HCT116 (cell line): Measurements from ENCODE around the gene ZNF594. TPM values are rescaled to one million over a fixed set of nuclear protein-coding genes. Genes with fewer than 3 reads are reported as not detected.

Experiments
- ATAC-seq: fragments of 200-7000 bp; cut with Tn5 transposase; 2 replicates; pipeline ENCODE4 v1.9.1; 2020; ENCODE audit warnings: mild to moderate bottlenecking, moderate library complexity
- BruUV-seq: library from RNA; stranded (reverse); fragments of 400-500 nt; replicated peaks from 2 replicates; lab custom pipeline; 2021; lab: Mats Ljungman, UMichigan
- CTCF ChIA-PET: fragments of 300-600 bp; sonication (Branson Sonifier 250); formaldehyde crosslinking; loops from one replicate; lab custom pipeline; 2021; ENCODE audit warnings: antibody characterized with exemption; lab: Charles Lee
- POLR2A ChIA-PET: fragments of 300-600, 350-600 bp; sonication (Branson Sonifier 250); formaldehyde crosslinking; loops from one replicate; lab custom pipeline; 2021; ENCODE audit warnings: antibody characterized with exemption; lab: Charles Lee
- RAD21 ChIA-PET, 2 experiments: fragments of 300-600 bp; sonication (Branson Sonifier 250); formaldehyde crosslinking; loops; one replicate each; lab custom pipeline; 2023; ENCODE audit warnings: low total read pairs in 2 of 2; ENCODE audit not compliant: uncharacterized antibody in 2 of 2, unreplicated experiment in 2 of 2, low non-redundant PET in 1 of 2; lab: Charles Lee
- DNase-seq: peaks from one replicate; pipeline ENCODE4 v3.0.0-alpha.2; 2010; ENCODE audit warnings: low read depth, low spot score
- H2AFZ ChIP-seq: fragments of 200-600 bp; shearing (Covaris generic), sonication (generic); 2 replicates; pipeline ENCODE4 v1.6.1; 2017; ENCODE audit warnings: low read depth, mixed run types, mixed read lengths, antibody characterized with exemption, low read length; ENCODE audit not compliant: poor library complexity, severe bottlenecking
- H3K27ac ChIP-seq: 2 replicates; pipeline ENCODE4 v1.5.1; 2012; ENCODE audit warnings: low read depth, low read length
- H3K27me3 ChIP-seq: fragments of 200-600 bp; sonication (generic); 2 replicates; pipeline ENCODE4 v1.6.1; 2016; ENCODE audit warnings: mixed run types, low read length, mixed read lengths; ENCODE audit not compliant: insufficient read depth
- H3K36me3 ChIP-seq, 2 experiments: fragments of 200-500 bp in 1 of 2; fragments of 200-600 bp in 1 of 2; sonication (Bioruptor generic) in 1 of 2; sonication (generic) in 1 of 2; 2 replicates each; pipeline versions ENCODE4 v1.5.1 to v1.6.1; 2014 to 2016; ENCODE audit warnings: low read length in 2 of 2, inconsistent platforms in 1 of 2, mixed read lengths in 1 of 2, mixed run types in 1 of 2; ENCODE audit not compliant: insufficient read depth in 2 of 2, control insufficient read depth in 1 of 2
- H3K4me1 ChIP-seq, 2 experiments: fragments of 200-600 bp in 1 of 2; sonication (generic) in 1 of 2; 2 replicates each; pipeline versions ENCODE4 v1.5.1 to v1.6.1; 2012 to 2017; ENCODE audit warnings: low read length in 2 of 2, inconsistent platforms in 1 of 2, mild to moderate bottlenecking in 1 of 2, mixed read lengths in 1 of 2, mixed run types in 1 of 2, moderate library complexity in 1 of 2; ENCODE audit not compliant: insufficient read depth in 2 of 2, control insufficient read depth in 1 of 2
- H3K4me2 ChIP-seq: fragments of 200-600 bp; sonication (generic); 2 replicates; pipeline ENCODE4 v1.6.1; 2017; ENCODE audit warnings: mixed run types, low read length, mixed read lengths
- H3K4me3 ChIP-seq, 2 experiments: fragments of 200-600 bp in 1 of 2; sonication (generic) in 1 of 2; replicated peaks in 1 of 2; 2 replicates each; pipeline ENCODE4 v1.5.1; 2011 to 2016; ENCODE audit warnings: low read length in 2 of 2, control low read depth in 1 of 2, low read depth in 1 of 2, mild to moderate bottlenecking in 1 of 2, mixed read lengths in 1 of 2, mixed run types in 1 of 2
- H3K79me2 ChIP-seq: fragments of 200-600 bp; sonication (generic); 2 replicates; pipeline ENCODE4 v1.6.1; 2017; ENCODE audit warnings: mild to moderate bottlenecking, mixed run types, low read length, moderate library complexity, mixed read lengths; ENCODE audit not compliant: insufficient read depth
- H3K9ac ChIP-seq: fragments of 200-600 bp; sonication (generic); 2 replicates; pipeline ENCODE4 v1.6.1; 2016; ENCODE audit warnings: low read length, mixed read lengths
- H3K9me2 ChIP-seq: fragments of 200-600 bp; sonication (generic), shearing (Covaris generic); 2 replicates; pipeline ENCODE4 v1.6.1; 2017; ENCODE audit warnings: mixed run types, mild to moderate bottlenecking, moderate library complexity; ENCODE audit not compliant: insufficient read depth
- H3K9me3 ChIP-seq, 2 experiments: fragments of 200-500 bp in 1 of 2; fragments of 200-600 bp in 1 of 2; sonication (Bioruptor generic) in 1 of 2; sonication (generic) in 1 of 2; 2 replicates each; pipeline ENCODE4 v1.6.1; 2014 to 2017; ENCODE audit warnings: low read length in 2 of 2, mixed read lengths in 2 of 2, inconsistent platforms in 1 of 2, low read depth in 1 of 2, mild to moderate bottlenecking in 1 of 2, mixed run types in 1 of 2, moderate library complexity in 1 of 2; ENCODE audit not compliant: control insufficient read depth in 1 of 2, insufficient read depth in 1 of 2
- H4K20me1 ChIP-seq: fragments of 200-600 bp; sonication (generic), shearing (Covaris generic); 2 replicates; pipeline ENCODE4 v1.6.1; 2017; ENCODE audit warnings: mixed run types, mild to moderate bottlenecking, moderate library complexity; ENCODE audit not compliant: insufficient read depth
- CBX3 ChIP-seq: IDR thresholded peaks from 2 replicates; pipeline ENCODE4 v1.6.1; 2012; ENCODE audit warnings: low read depth
- CEBPB ChIP-seq: IDR thresholded peaks from 2 replicates; pipeline ENCODE4 v1.6.1; 2012; ENCODE audit warnings: low read depth
- EGR1 ChIP-seq: IDR thresholded peaks from 2 replicates; pipeline ENCODE4 v1.6.1; 2012; ENCODE audit warnings: low read depth
- EZH2phosphoT487 ChIP-seq: fragments of 200-600 bp; IDR thresholded peaks from 2 replicates; pipeline ENCODE4 v1.6.1; 2018; ENCODE audit warnings: antibody characterized with exemption, borderline replicate concordance
- FOSL1 ChIP-seq: IDR thresholded peaks from 2 replicates; pipeline ENCODE4 v1.6.1; 2012; ENCODE audit warnings: low read depth
- JUND ChIP-seq: IDR thresholded peaks from 2 replicates; pipeline ENCODE4 v1.6.1; 2012
- POLR2A ChIP-seq: IDR thresholded peaks from 2 replicates; pipeline ENCODE4 v1.7.0; 2011; ENCODE audit warnings: borderline replicate concordance; ENCODE audit not compliant: insufficient read depth, insufficient read length; ENCODE audit errors: extremely low read depth
- POLR2AphosphoS5 ChIP-seq: IDR thresholded peaks from 2 replicates; pipeline ENCODE4 v1.6.1; 2011; ENCODE audit warnings: mild to moderate bottlenecking, low read depth, low read length, moderate library complexity
- RAD21 ChIP-seq: IDR thresholded peaks from 2 replicates; pipeline ENCODE4 v1.6.1; 2012; ENCODE audit warnings: low read depth, mild to moderate bottlenecking
- SIN3A ChIP-seq: IDR thresholded peaks from 2 replicates; pipeline ENCODE4 v1.6.1; 2012; ENCODE audit warnings: low read depth
- SRF ChIP-seq: IDR thresholded peaks from 2 replicates; pipeline ENCODE4 v1.6.1; 2012; ENCODE audit warnings: low read depth
- ZBTB33 ChIP-seq: IDR thresholded peaks from 2 replicates; pipeline ENCODE4 v1.6.1; 2011; ENCODE audit warnings: mild to moderate bottlenecking, low read length, moderate library complexity; ENCODE audit not compliant: insufficient replicate concordance; ENCODE audit errors: extremely low read depth
- ZFX ChIP-seq: fragments of 450-650 bp; IDR thresholded peaks from 2 replicates; pipeline ENCODE4 v1.6.1; 2017
- ZNF274 ChIP-seq: fragments of 200-500 bp; sonication (Bioruptor generic); IDR thresholded peaks from 2 replicates; pipeline ENCODE4 v1.6.1; 2014; ENCODE audit warnings: mild to moderate bottlenecking, low read depth, low read length, inconsistent platforms
- intact Hi-C: fragments of 100-400 bp; cut with micrococcal nuclease; formaldehyde crosslinking; loops from 2 replicates; pipeline ENCODE4 v1.10.0; 2022
- total RNA-seq: library from RNA; stranded (reverse); gene quantifications from one replicate; pipeline ENCODE4 v1.2.1, GENCODE V29; 2021; ENCODE audit not compliant: unreplicated experiment
- TF ChIP-seq, protein P1 (sequence below): IDR thresholded peaks from 2 replicates; pipeline ENCODE4 v1.6.1; 2012
- TF ChIP-seq, protein P2 (sequence below): IDR thresholded peaks from 2 replicates; pipeline ENCODE4 v1.6.1; 2012; ENCODE audit warnings: low read depth

The ZNF594 gene
- total RNA-seq, 1 experiment from 2014 or later: 8.3 TPM

DNA sequence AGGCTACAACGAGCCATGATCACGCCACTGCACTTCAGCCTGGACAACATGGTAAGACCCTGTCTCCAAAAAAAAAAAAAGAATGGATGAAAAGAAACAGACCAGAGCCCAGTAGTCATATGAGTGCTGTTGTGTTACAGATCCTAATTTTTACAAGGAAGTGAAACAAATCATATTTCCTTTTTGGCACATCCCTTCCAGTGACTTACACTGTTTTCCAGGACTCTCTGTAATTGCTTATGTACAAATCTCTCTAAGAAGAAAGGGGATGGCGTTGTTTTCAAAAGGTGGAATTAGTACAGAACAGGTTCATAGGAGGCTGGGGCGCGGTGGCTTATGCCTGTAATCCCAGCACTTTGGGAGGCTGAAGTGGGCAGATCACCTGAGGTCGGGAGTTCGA is 19.8 kb upstream of the ZNF594 start:
- no peak overlapping the region for H3K4me3 ChIP-seq
- RAD21 ChIA-PET: no interaction called here
- no peaks in the 10 kb centered on the region for H3K9me2 ChIP-seq
- DNase-seq: no peak
- H3K9ac ChIP-seq: no peak overlapping the region
- no peak overlapping the region for H3K4me2 ChIP-seq
- H3K4me1 ChIP-seq: no peaks in the 10 kb centered on the region
- no peak overlapping the region for H2AFZ ChIP-seq
- no peak overlapping the region for H3K27ac ChIP-seq
- no peaks in the 10 kb centered on the region for H4K20me1 ChIP-seq
- H3K9me3 ChIP-seq: no peaks in the 10 kb centered on the region
- no peaks in the 10 kb centered on the region for H3K36me3 ChIP-seq
- ATAC-seq: no peak
- POLR2A ChIA-PET: no interaction called here
- no TSS peak for BruUV-seq
- intact Hi-C loops: no loop called here
- CTCF ChIA-PET: no interaction called here
- no peaks in the 10 kb centered on the region for H3K27me3 ChIP-seq
- H3K79me2 ChIP-seq: no peaks in the 10 kb centered on the region
- TF ChIP-seq POLR2A (no peak), ZNF274 (no peak), EZH2phosphoT487 (no peak), SRF (no peak), JUND (no peak), CBX3 (no peak), RAD21 (no peak), POLR2AphosphoS5 (no peak), EGR1 (no peak), CEBPB (no peak), SIN3A (no peak), ZBTB33 (no peak), FOSL1 (no peak), ZFX (no peak)
- TF ChIP-seq, protein P1, sequence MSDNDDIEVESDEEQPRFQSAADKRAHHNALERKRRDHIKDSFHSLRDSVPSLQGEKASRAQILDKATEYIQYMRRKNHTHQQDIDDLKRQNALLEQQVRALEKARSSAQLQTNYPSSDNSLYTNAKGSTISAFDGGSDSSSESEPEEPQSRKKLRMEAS: no peak
- TF ChIP-seq, protein P2, sequence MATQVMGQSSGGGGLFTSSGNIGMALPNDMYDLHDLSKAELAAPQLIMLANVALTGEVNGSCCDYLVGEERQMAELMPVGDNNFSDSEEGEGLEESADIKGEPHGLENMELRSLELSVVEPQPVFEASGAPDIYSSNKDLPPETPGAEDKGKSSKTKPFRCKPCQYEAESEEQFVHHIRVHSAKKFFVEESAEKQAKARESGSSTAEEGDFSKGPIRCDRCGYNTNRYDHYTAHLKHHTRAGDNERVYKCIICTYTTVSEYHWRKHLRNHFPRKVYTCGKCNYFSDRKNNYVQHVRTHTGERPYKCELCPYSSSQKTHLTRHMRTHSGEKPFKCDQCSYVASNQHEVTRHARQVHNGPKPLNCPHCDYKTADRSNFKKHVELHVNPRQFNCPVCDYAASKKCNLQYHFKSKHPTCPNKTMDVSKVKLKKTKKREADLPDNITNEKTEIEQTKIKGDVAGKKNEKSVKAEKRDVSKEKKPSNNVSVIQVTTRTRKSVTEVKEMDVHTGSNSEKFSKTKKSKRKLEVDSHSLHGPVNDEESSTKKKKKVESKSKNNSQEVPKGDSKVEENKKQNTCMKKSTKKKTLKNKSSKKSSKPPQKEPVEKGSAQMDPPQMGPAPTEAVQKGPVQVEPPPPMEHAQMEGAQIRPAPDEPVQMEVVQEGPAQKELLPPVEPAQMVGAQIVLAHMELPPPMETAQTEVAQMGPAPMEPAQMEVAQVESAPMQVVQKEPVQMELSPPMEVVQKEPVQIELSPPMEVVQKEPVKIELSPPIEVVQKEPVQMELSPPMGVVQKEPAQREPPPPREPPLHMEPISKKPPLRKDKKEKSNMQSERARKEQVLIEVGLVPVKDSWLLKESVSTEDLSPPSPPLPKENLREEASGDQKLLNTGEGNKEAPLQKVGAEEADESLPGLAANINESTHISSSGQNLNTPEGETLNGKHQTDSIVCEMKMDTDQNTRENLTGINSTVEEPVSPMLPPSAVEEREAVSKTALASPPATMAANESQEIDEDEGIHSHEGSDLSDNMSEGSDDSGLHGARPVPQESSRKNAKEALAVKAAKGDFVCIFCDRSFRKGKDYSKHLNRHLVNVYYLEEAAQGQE: no peak
